ENCODE results near the gene DENND11. TPM values are rescaled to one million over a fixed set of nuclear protein-coding genes. Genes with fewer than 3 reads are reported as not detected.

Gene DENND11
- total and polyA plus RNA-seq, 9 of the 15 experiments (the other 6 are each of a cell fraction or from before 2014, with no cell fraction given): 0.07 to 1.1 (median 0.36) TPM

GRCh38 chr7:141737118-141737835 lies 35.3 kb upstream of the DENND11 start (continued):
- TF ChIP-seq ZBTB5 (IDR thresholded peaks at IDR 0.05) (0 out of 2 replicates have a peak, but pooled peaks have one; percentile 36), E2F3 (CRISPR knock-in tag; IDR thresholded peaks at IDR 0.05) (no peak), ZNF354B (CRISPR knock-in tag; IDR thresholded peaks at IDR 0.05) (no peak)

- Histone ChIP-seq H3K9me3 (replicated peaks; ENCODE audit: control insufficient read depth, insufficient read depth, low read depth, low read length) (no peaks in the 10 kb centered on the region), H4K20me1 (replicated peaks; ENCODE audit: control insufficient read depth, insufficient read depth, low read length) (no peaks in the 10 kb centered on the region), H3K27ac (ENCODE audit: extremely low read depth, low read depth, low read length) (no peak overlapping the region), H3K27me3 (ENCODE audit: control insufficient read depth in 2 of 2, insufficient read depth in 2 of 2, low read length in 2 of 2) (peaks cover 12 to 15% of the 10 kb centered on the region in 2 experiments; a peak in 3 of 5 replicates), H2AFZ (ENCODE audit: low read depth, low read length) (no peak overlapping the region), H3K4me3 (no peak overlapping the region), H3K79me2 (ENCODE audit: control insufficient read depth, insufficient read depth, low read length) (no peaks in the 10 kb centered on the region), H3K4me1 (replicated peaks in 1 of 2; ENCODE audit: control insufficient read depth in 2 of 2, insufficient read depth in 2 of 2, low read length in 2 of 2) (no peaks in the 10 kb centered on the region), H3K9ac (ENCODE audit: insufficient read depth in 1 of 2, low read depth in 2 of 2, low read length in 2 of 2) (no peak overlapping the region), H3K9me1 (ENCODE audit: control insufficient read depth, insufficient read depth, low read length) (no peaks in the 10 kb centered on the region), H3K4me2 (ENCODE audit: insufficient read depth, low read length) (no peak overlapping the region), H3K36me3 (ENCODE audit: control insufficient read depth, insufficient read depth, low read length) (no peaks in the 10 kb centered on the region)
- CTCF ChIA-PET (ENCODE audit: low intra/inter-chr PET ratio): no interaction called here
- 10% methylated on average over 15 of the region's 24 CpGs for WGBS (ENCODE audit: insufficient coverage, low coverage, missing lambda C conversion rate)
- TF ChIP-seq CAMTA2 (CRISPR knock-in tag; conservative IDR thresholded peaks at IDR 0.05) (no peak), NR2C2 (CRISPR knock-in tag; IDR thresholded peaks at IDR 0.05) (no peak), NR2C2 (tag; IDR thresholded peaks at IDR 0.05) (no peak), ZBTB8A (IDR thresholded peaks at IDR 0.05; ENCODE audit: partially characterized antibody) (no peak), KDM2B (CRISPR knock-in tag; IDR thresholded peaks at IDR 0.05) (no peak), GTF2A2 (tag; IDR thresholded peaks at IDR 0.05) (no peak), MTA2 (IDR thresholded peaks at IDR 0.05; ENCODE audit: low read depth) (no peak), ZNF584 (CRISPR knock-in tag; IDR thresholded peaks at IDR 0.05; ENCODE audit: low read depth) (no peak), RAD51 (IDR thresholded peaks at IDR 0.05; ENCODE audit: borderline replicate concordance, low read depth) (no peak), CBX3 (IDR thresholded peaks at IDR 0.05; ENCODE audit: borderline replicate concordance in 1 of 2, low read length in 2 of 2) (no peak), GMEB1 (CRISPR knock-in tag; IDR thresholded peaks at IDR 0.05) (no peak)
- in situ Hi-C loops (cut with MboI): no loop called here
- FAIRE-seq: no peak
- DNase-seq (ENCODE audit: extremely low read depth in 1 of 4, low spot score in 3 of 4): no peak
- intact Hi-C loops (cut with micrococcal nuclease): no loop called here
- BruUV-seq (replicated peaks): no TSS peak
- POLR2A ChIA-PET: interaction anchor here (1.5 kb wide), 1 partner anchor 10 kb away, joined by 5 read pairs; no protein-coding TSS in a partner anchor
- ATAC-seq: peak; percentile 57
These were observed 29.6 kb upstream of the DENND11 start for GRCh38 chr7:141731476-141732149.
